Sigmoid colon (tissue), 7 donors: ENCODE measurements around the gene LRP1B. TPM values are rescaled to one million over a fixed set of nuclear protein-coding genes. Genes with fewer than 3 reads are reported as not detected.

Experiments
- DNase-seq: peaks from one replicate; pipeline ENCODE4 v3.0.0-alpha.2; 2019
- H3K27ac ChIP-seq, 4 donors: fragments of 200-600 bp; sonication (generic); one replicate each; pipeline ENCODE4 v1.5.1; 2016 to 2019; ENCODE audit warnings: mild to moderate bottlenecking in 1 of 4
- H3K27me3 ChIP-seq, 3 donors: fragments of 200-600 bp; sonication (generic); one replicate each; pipeline ENCODE4 v1.5.1; 2019; ENCODE audit warnings: mild to moderate bottlenecking in 1 of 3
- H3K36me3 ChIP-seq, 4 donors: fragments of 200-600 bp; sonication (generic); one replicate each; pipeline ENCODE4 v1.5.1; 2016 to 2019
- H3K4me1 ChIP-seq, 4 donors: fragments of 200-600 bp; sonication (generic); one replicate each; pipeline ENCODE4 v1.5.1; 2017 to 2019
- H3K4me3 ChIP-seq, 4 donors: fragments of 200-600 bp; sonication (generic); one replicate each; pipeline ENCODE4 v1.5.1; 2017 to 2019; ENCODE audit warnings: mild to moderate bottlenecking in 2 of 4, moderate library complexity in 1 of 4
- H3K9me3 ChIP-seq, 4 donors: fragments of 200-600 bp in 3 of 4; sonication (generic) in 3 of 4; one replicate each; pipeline versions ENCODE4 v1.5.1 to v1.6.1; 2013 to 2019
- CTCF ChIP-seq, 4 experiments: fragments of 450-650 bp in 3 of 4; fragments of 200-600 bp in 1 of 4; IDR thresholded peaks; one replicate each; pipeline ENCODE4 v1.5.1; 2016 to 2019; ENCODE audit warnings: antibody characterized with exemption in 4 of 4, mild to moderate bottlenecking in 3 of 4, moderate library complexity in 2 of 4
- EP300 ChIP-seq, 4 donors: sonication (generic); formaldehyde crosslinking; IDR thresholded peaks; one replicate each; pipeline ENCODE4 v1.6.1; 2017; ENCODE audit warnings: antibody characterized with exemption in 4 of 4
- POLR2A ChIP-seq, 2 donors: fragments of 450-650 bp; IDR thresholded peaks; one replicate each; pipeline ENCODE4 v1.6.1; 2016; ENCODE audit warnings: antibody characterized with exemption in 2 of 2, mild to moderate bottlenecking in 2 of 2, moderate library complexity in 2 of 2
- POLR2AphosphoS5 ChIP-seq, 4 donors: sonication (generic); formaldehyde crosslinking; IDR thresholded peaks; one replicate each; pipeline ENCODE4 v1.6.1; 2017; ENCODE audit warnings: antibody characterized with exemption in 4 of 4
- WGBS, 2 donors: extraction: QIAGEN DNeasy Blood & Tissue Kit; methylation state at CpG; one replicate each; pipeline ENCODE4 v1.1.7; 2013; 5-methylcytosine and 5-hydroxymethylcytosine counted together
- intact Hi-C: fragments of 100-400 bp; cut with DNase I; formaldehyde crosslinking; loops from one replicate; pipeline ENCODE4 v1.15.1; 2023
- polyA plus RNA-seq, 3 donors: library from polyadenylated mRNA; stranded (reverse); fragments of 200-250 nt; gene quantifications; one replicate each; pipeline ENCODE4 v1.2.3, GENCODE V29; 2013
- total RNA-seq, 4 donors: library from RNA; depleted of rRNA; stranded (reverse); fragments of >200 nt; gene quantifications; one replicate each; pipeline ENCODE4 v1.1.0, GENCODE V29; 2016
- donor health status: healthy with polysubstance abuse.
- donor health status: Bipolar disorder and iron deficiency.
- donor health status: healthy.

Gene LRP1B
- total and polyA plus RNA-seq, 7 donors = 0.06 to 5.1 (median 2.0) TPM; not detected in 1

- Histone ChIP-seq H3K4me1 (no peaks in the 10 kb centered on the region), H3K9me3 (no peaks in the 10 kb centered on the region), H3K27ac (no peak overlapping the region), H3K4me3 (no peak overlapping the region), H3K27me3 (no peaks in the 10 kb centered on the region), H3K36me3 (no peaks in the 10 kb centered on the region)
- DNase-seq = no peak
- WGBS, 2 donors = 85 to 95% methylated on average over 3 of the region's 3 CpGs
- intact Hi-C loops = no loop called here
- TF ChIP-seq EP300 (IDR thresholded peaks at IDR 0.05) = no peak
- no peak for TF ChIP-seq CTCF (IDR thresholded peaks at IDR 0.05)
- no peak for TF ChIP-seq POLR2A (IDR thresholded peaks at IDR 0.05)
- no peak for TF ChIP-seq POLR2AphosphoS5 (IDR thresholded peaks at IDR 0.05)
These were observed 1261.7 kb downstream of the LRP1B start for GRCh38 chr2:140869107-140869506.

GRCh38 chr2:140865837-140866236, 1265.0 kb downstream of the LRP1B start:
- no peak for DNase-seq
- 70 to 84% methylated on average over 3 of the region's 3 CpGs for WGBS, 2 donors
- H3K9me3 ChIP-seq = no peaks in the 10 kb centered on the region
- TF ChIP-seq CTCF (IDR thresholded peaks at IDR 0.05) (no peak), POLR2A (IDR thresholded peaks at IDR 0.05) (no peak), EP300 (IDR thresholded peaks at IDR 0.05) (no peak), POLR2AphosphoS5 (IDR thresholded peaks at IDR 0.05) (no peak)
- no peaks in the 10 kb centered on the region for H3K27me3 ChIP-seq
- no peak overlapping the region for H3K27ac ChIP-seq
- H3K4me1 ChIP-seq = no peaks in the 10 kb centered on the region
- intact Hi-C loops = no loop called here
- no peaks in the 10 kb centered on the region for H3K36me3 ChIP-seq
- H3K4me3 ChIP-seq = no peak overlapping the region

GRCh38 chr2:140863713-140864112, 1267.1 kb downstream of the LRP1B start:
- 49 to 58% methylated on average over 2 of the region's 2 CpGs for WGBS, 2 donors
- intact Hi-C loops = no loop called here
- Histone ChIP-seq H3K9me3 (no peaks in the 10 kb centered on the region), H3K36me3 (no peaks in the 10 kb centered on the region), H3K27ac (no peak overlapping the region), H3K27me3 (no peaks in the 10 kb centered on the region), H3K4me3 (no peak overlapping the region), H3K4me1 (no peaks in the 10 kb centered on the region)
- no peak for DNase-seq
- TF ChIP-seq POLR2A (IDR thresholded peaks at IDR 0.05) = no peak
- peak in 1 of 4 experiments; percentile 24 for TF ChIP-seq CTCF (IDR thresholded peaks at IDR 0.05)

- WGBS, 2 donors = 67 to 74% methylated on average over 2 of the region's 2 CpGs
- TF ChIP-seq POLR2A (IDR thresholded peaks at IDR 0.05) = no peak
- TF ChIP-seq EP300 (IDR thresholded peaks at IDR 0.05) = no peak
- no peak for TF ChIP-seq CTCF (IDR thresholded peaks at IDR 0.05)
- TF ChIP-seq POLR2AphosphoS5 (IDR thresholded peaks at IDR 0.05) = no peak
- no peak overlapping the region for H3K27ac ChIP-seq
- no peak overlapping the region for H3K4me3 ChIP-seq
- no peaks in the 10 kb centered on the region for H3K36me3 ChIP-seq
- DNase-seq = no peak
- intact Hi-C loops = no loop called here
- no peaks in the 10 kb centered on the region for H3K4me1 ChIP-seq
- no peaks in the 10 kb centered on the region for H3K27me3 ChIP-seq
- H3K9me3 ChIP-seq = no peaks in the 10 kb centered on the region
These were observed 1268.6 kb downstream of the LRP1B start for GRCh38 chr2:140862181-140862580.

GRCh38 chr2:140861666-140862065, 1269.2 kb downstream of the LRP1B start:
- no peak overlapping the region for H3K27ac ChIP-seq
- no peaks in the 10 kb centered on the region for H3K27me3 ChIP-seq
- H3K9me3 ChIP-seq = no peaks in the 10 kb centered on the region
- H3K36me3 ChIP-seq = no peaks in the 10 kb centered on the region
- intact Hi-C loops = no loop called here
- H3K4me3 ChIP-seq = no peak overlapping the region
- DNase-seq = no peak
- TF ChIP-seq EP300 (IDR thresholded peaks at IDR 0.05) (no peak), POLR2AphosphoS5 (IDR thresholded peaks at IDR 0.05) (no peak), CTCF (IDR thresholded peaks at IDR 0.05) (no peak), POLR2A (IDR thresholded peaks at IDR 0.05) (no peak)
- WGBS, 2 donors = 27 to 65% methylated on average over 3 of the region's 3 CpGs
- no peaks in the 10 kb centered on the region for H3K4me1 ChIP-seq
